Measurements from ENCODE around the gene PPP1R13B. TPM values are rescaled to one million over a fixed set of nuclear protein-coding genes. Genes with fewer than 3 reads are reported as not detected.

PPP1R13B gene
- total RNA-seq, 1 experiment from 2014 or later = 17.8 TPM

- ChIA-PET CTCF (no interaction called here), RAD21 (ENCODE audit: low non-redundant PET in 1 of 2, low total read pairs in 2 of 2, uncharacterized antibody in 2 of 2, unreplicated experiment in 2 of 2) (no interaction called here), POLR2A (no interaction called here)
- Histone ChIP-seq H3K36me3 (ENCODE audit: control insufficient read depth in 1 of 2, insufficient read depth in 2 of 2, low read length in 2 of 2) (0 out of 4 replicates have a peak, but pooled peaks cover 0 to 5% of the 10 kb centered on the region in 2 experiments), H3K27ac (ENCODE audit: low read depth, low read length) (peak overlapping the region; percentile 53; the same call in 1 of the 2 replicates), H4K20me1 (ENCODE audit: insufficient read depth) (no peaks in the 10 kb centered on the region), H3K4me3 (replicated peaks in 1 of 2; ENCODE audit: low read depth in 1 of 2, low read length in 2 of 2) (peak overlapping the region; percentile 70 to 80), H3K9me3 (ENCODE audit: control insufficient read depth in 1 of 2, insufficient read depth in 1 of 2, low read depth in 1 of 2, low read length in 2 of 2) (no peaks in the 10 kb centered on the region), H3K27me3 (ENCODE audit: insufficient read depth, low read length) (no peaks in the 10 kb centered on the region), H3K9me2 (ENCODE audit: insufficient read depth) (no peaks in the 10 kb centered on the region), H3K4me1 (ENCODE audit: control insufficient read depth in 1 of 2, insufficient read depth in 2 of 2, low read length in 2 of 2) (peaks cover 25 to 42% of the 10 kb centered on the region in 2 experiments), H3K79me2 (ENCODE audit: insufficient read depth, low read length) (peaks cover 82% of the 10 kb centered on the region), H2AFZ (ENCODE audit: low read depth, low read length, poor library complexity, severe bottlenecking) (no peak overlapping the region), H3K9ac (ENCODE audit: low read length) (peak overlapping the region; percentile 81), H3K4me2 (ENCODE audit: low read length) (peak overlapping the region; percentile 97)
- BruUV-seq (replicated peaks) = no TSS peak
- intact Hi-C loops (cut with micrococcal nuclease) = no loop called here
- no peak for ATAC-seq
- peak in 1 of 3 experiments; percentile 2; a peak in 1 of 6 replicates for TF ChIP-seq CTCF (IDR thresholded peaks at IDR 0.05 in 2 of 3, conservative IDR thresholded peaks at IDR 0.05 in 1 of 3; ENCODE audit: borderline replicate concordance in 1 of 3, insufficient read depth in 1 of 3, low read depth in 2 of 3, low read length in 2 of 3)
- TF ChIP-seq SIN3A (IDR thresholded peaks at IDR 0.05; ENCODE audit: low read depth) = no peak
- DNase-seq (ENCODE audit: low read depth, low spot score) = no peak
Observed at GRCh38 chr14:103716899-103717411, 130.4 kb downstream of the PPP1R13B start.

GRCh38 chr14:103716091-103716801 is 131.1 kb downstream of the PPP1R13B start:
- Histone ChIP-seq H3K9me2 (ENCODE audit: insufficient read depth) (no peaks in the 10 kb centered on the region), H3K79me2 (ENCODE audit: insufficient read depth, low read length) (peaks cover 86% of the 10 kb centered on the region), H3K4me3 (replicated peaks in 1 of 2; ENCODE audit: low read depth in 1 of 2, low read length in 2 of 2) (peak overlapping the region; percentile 70 to 80), H3K27me3 (ENCODE audit: insufficient read depth, low read length) (no peaks in the 10 kb centered on the region), H3K4me2 (ENCODE audit: low read length) (peak overlapping the region; percentile 97), H2AFZ (ENCODE audit: low read depth, low read length, poor library complexity, severe bottlenecking) (no peak overlapping the region), H3K4me1 (ENCODE audit: control insufficient read depth in 1 of 2, insufficient read depth in 2 of 2, low read length in 2 of 2) (peaks cover 18 to 35% of the 10 kb centered on the region in 2 experiments), H3K36me3 (ENCODE audit: control insufficient read depth in 1 of 2, insufficient read depth in 2 of 2, low read length in 2 of 2) (peaks cover 0 to 5% of the 10 kb centered on the region in 2 experiments; a peak in 1 of 4 replicates), H3K9ac (ENCODE audit: low read length) (peak overlapping the region; percentile 81), H4K20me1 (ENCODE audit: insufficient read depth) (no peaks in the 10 kb centered on the region), H3K27ac (ENCODE audit: low read depth, low read length) (peak overlapping the region; percentile 53; the same call in 1 of the 2 replicates), H3K9me3 (ENCODE audit: control insufficient read depth in 1 of 2, insufficient read depth in 1 of 2, low read depth in 1 of 2, low read length in 2 of 2) (no peaks in the 10 kb centered on the region)
- intact Hi-C loops (cut with micrococcal nuclease) = no loop called here
- peak; percentile 9; the same call in 1 of the 2 replicates for TF ChIP-seq MAX (IDR thresholded peaks at IDR 0.05)
- no peak for TF ChIP-seq EZH2 (IDR thresholded peaks at IDR 0.05)
- peak; percentile 1 for ATAC-seq
- CTCF ChIA-PET = interaction anchor here (1.1 kb wide), 1 partner anchor 362 kb away, joined by 4 read pairs; no protein-coding TSS in a partner anchor
- BruUV-seq (replicated peaks) = no TSS peak
- RAD21 ChIA-PET (ENCODE audit: low non-redundant PET in 1 of 2, low total read pairs in 2 of 2, uncharacterized antibody in 2 of 2, unreplicated experiment in 2 of 2) = no interaction called here
- DNase-seq (ENCODE audit: low read depth, low spot score) = no peak
- POLR2A ChIA-PET = interaction anchor here (0.9 kb wide), 1 partner anchor 11 kb away, joined by 3 read pairs; no protein-coding TSS in a partner anchor
